GM12872 (cell line): ENCODE results near the gene ALDH4A1.

Experiments used
- TF ChIP-seq, protein P1 (sequence below): IDR thresholded peaks from 3 replicates; pipeline ENCODE4 v1.5.1; 2011; ENCODE audit warnings: low read depth, mild to moderate bottlenecking, low read length, moderate library complexity; ENCODE audit not compliant: insufficient read depth

The ALDH4A1 gene

DNA sequence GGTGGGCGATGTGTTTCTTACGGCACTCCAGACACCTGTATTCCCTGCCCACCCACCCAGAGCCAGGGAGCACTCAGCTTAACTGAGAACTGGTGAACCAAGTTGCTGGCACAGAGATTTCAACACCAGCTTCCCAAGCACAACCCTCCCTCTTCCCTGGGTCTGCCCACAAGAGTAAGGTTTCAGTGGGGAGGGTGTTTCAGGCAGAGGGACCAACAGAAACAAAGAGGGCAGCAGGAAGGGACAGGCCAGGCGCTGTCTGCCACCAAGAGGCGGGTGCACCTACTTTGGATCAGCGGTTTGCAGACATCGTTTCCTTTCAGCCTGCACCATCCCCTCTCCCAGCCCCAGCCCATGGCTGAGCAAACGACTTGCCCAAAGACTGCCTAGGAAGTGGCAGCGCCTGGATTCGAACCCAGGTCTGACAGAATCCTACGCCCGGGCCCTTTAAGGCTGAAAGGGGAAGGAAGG, 21.9 kb upstream of the ALDH4A1 start:
- TF ChIP-seq, protein P1, sequence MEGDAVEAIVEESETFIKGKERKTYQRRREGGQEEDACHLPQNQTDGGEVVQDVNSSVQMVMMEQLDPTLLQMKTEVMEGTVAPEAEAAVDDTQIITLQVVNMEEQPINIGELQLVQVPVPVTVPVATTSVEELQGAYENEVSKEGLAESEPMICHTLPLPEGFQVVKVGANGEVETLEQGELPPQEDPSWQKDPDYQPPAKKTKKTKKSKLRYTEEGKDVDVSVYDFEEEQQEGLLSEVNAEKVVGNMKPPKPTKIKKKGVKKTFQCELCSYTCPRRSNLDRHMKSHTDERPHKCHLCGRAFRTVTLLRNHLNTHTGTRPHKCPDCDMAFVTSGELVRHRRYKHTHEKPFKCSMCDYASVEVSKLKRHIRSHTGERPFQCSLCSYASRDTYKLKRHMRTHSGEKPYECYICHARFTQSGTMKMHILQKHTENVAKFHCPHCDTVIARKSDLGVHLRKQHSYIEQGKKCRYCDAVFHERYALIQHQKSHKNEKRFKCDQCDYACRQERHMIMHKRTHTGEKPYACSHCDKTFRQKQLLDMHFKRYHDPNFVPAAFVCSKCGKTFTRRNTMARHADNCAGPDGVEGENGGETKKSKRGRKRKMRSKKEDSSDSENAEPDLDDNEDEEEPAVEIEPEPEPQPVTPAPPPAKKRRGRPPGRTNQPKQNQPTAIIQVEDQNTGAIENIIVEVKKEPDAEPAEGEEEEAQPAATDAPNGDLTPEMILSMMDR: no peak

DNA sequence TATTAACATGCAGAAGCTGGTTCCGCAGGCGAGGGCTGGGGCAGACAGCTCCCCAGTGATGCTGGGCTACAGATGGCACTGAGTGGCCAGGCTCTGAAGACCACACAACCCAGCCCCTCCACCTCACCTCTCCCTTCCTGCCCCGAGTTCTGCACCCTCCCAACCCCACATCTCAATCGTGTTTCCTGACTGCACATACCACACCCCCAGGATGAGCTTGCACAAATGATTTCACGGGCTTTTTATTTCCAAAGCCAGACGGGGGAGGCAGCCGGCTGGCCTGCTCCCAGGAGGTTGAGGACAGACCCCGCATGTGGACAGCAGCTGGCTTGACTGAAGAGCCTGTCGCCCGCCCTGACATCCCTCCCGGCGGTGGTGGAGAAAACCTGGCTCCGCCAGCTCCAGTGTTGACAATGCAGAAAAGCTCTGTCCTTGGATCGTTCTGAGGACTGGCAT, 21.4 kb upstream of the ALDH4A1 start:
- TF ChIP-seq, protein P1: no peak

DNA sequence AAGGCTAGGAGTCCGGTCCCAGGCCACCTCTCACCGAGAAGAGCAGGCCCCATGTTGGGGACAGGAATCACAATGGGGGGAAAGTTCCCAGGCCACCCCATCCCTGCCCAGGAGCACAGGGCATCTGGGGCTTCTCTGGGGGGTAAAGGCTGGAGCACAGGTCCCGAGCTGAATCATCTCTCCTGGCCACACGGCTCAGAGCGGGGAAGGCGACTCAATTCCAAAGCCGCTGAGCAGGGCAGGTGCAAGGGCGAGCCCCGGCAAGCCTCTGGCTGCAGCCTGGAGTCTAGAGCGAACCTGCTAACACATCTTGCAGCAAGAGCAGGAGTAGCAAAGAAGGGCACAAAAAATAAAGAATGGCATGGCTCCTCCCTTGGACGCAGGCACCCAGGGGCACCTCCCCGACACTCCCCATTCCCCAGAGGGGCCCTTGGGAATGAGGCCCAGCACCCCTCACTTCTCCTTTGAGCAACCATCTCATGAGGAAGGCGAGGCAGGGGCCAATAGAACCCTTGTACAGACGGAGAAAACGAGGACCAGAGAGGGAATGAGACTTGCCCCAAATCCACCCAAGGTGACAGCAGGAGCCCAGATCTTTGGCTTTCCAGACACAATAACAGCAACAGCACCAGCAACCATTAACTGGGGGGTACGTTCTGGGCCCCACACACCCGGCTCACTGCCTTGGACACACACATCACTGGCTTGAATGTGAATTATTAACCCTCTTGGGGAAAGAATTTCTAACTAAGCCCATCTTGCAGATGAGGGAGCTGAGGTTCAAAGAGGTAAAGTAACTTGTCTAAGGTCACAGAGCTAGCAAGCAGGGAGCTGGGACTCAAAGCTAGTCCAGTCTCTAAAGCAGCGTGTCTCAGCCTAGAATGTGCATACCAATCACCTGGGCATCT, 20.7 kb upstream of the ALDH4A1 start:
- TF ChIP-seq, protein P1: no peak

DNA sequence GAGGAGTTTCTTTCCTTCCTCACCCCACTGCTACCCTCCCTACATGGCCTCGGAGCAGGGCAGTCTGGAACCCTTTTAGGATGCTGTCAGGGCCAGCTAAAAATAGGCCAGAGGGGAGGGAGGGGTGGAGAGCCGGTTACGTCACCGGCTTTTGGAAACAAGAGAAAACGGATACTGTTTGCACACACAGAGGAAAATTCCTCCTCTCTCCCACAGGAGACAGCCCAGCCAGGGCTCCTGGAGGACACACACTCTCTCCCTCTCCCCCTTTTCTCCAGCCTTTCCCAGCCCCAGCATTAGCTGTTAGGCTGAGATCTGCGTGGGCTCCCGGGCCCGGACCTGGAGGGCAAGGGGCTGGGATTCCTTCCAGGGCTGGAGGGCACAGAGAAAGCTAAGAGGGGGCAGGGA, 20.0 kb upstream of the ALDH4A1 start:
- TF ChIP-seq, protein P1: no peak

DNA sequence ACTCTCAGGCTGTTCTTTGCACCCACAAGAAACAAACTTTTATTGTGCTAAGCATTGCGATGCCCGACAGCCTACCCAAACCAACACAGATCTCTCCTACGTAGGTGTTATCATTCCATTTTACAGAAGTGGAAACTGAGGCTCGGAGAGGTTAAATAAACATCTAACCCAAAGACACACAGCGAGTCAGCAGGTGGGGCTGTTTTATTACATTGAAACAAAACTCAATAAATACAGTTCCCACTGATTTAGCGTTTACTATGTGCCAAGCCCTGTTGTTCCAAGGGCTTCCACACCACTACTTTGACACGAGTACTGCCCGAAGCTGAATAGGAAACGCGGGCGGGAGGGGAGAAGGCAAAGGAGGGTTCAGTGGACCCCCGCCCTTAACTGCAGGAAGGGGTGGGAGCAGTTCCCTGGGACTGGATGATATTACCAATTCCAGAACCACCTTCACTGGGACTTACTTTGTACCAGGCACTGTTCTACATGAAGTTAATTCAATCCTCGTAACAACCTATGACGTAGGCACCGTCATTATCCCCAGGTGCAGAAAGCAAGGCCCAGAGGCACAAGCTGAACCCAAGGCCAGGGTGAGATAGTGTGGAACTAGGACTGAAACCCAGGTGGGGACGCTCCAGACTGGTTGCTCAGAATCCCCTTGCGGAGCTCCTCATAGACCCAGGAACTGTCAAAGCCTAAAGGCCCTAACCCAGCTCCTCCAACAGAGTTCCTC, 19.3 kb upstream of the ALDH4A1 start:
- TF ChIP-seq, protein P1: no peak

DNA sequence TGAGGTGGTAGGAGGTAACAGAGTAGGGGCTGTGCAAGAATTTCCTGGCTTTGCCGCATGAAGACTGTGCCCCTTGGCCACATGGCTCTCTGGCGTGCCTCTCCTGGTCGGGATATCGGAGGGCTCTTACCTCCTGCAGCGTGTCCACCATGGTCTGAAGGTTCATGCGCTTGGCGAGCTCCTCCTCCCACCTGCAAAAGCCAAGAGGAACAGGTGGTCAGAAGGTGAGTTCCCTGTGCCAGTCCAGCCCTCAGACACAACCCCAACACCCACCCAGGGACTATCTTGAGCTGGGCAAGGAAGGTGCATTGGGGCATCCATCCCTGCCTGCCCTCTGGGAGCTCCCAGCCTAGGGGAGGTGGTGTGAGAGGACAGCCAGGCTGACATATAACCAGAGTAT, 18.6 kb upstream of the ALDH4A1 start:
- TF ChIP-seq, protein P1: no peak

DNA sequence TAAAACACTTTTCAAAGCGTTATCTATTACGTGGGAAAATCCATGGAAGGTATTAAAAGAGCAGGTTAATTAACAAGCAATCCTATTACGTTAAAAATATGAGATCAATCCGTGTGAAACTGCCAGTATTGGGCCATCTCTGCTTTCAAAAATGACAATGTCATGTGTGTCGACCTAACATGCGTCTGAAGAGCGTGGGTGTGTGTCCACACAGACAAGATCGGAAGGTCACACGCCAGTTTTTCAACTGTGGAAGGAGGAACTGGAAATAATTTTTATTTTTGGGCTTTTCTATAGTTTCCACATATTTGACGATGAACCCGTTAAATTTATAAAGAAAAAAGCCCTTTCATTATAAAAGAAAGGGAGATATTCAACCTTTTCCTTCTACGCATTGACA, 17.6 kb upstream of the ALDH4A1 start:
- TF ChIP-seq, protein P1: no peak
